Adrenal gland (tissue), 5 donors: ENCODE measurements around the gene NSMCE1.

Experiments used
- CTCF ChIP-seq, 6 experiments: fragments of 450-650 bp in 4 of 6; fragments of 200-600 bp in 2 of 6; sonication (generic) in 1 of 6; IDR thresholded peaks; 1 replicate in 5 of 6; 2 replicates in 1 of 6; pipeline versions ENCODE4 v1.5.1 to v1.8.0; 2016 to 2021; ENCODE audit warnings: antibody characterized with exemption in 6 of 6, mild to moderate bottlenecking in 2 of 6, moderate library complexity in 1 of 6
- POLR2A ChIP-seq, 2 donors: fragments of 450-650 bp; IDR thresholded peaks; one replicate each; pipeline ENCODE4 v1.6.1; 2017; ENCODE audit warnings: antibody characterized with exemption in 2 of 2, mild to moderate bottlenecking in 2 of 2, moderate library complexity in 1 of 2
- donor health status: DM: no; HTN: no; CAD: no.

GRCh38 chr16:27234171-27234570 is 34.4 kb downstream of the NSMCE1 start:
- TF ChIP-seq CTCF (IDR thresholded peaks at IDR 0.05): no peak
- no peak for TF ChIP-seq POLR2A (IDR thresholded peaks at IDR 0.05)
